ENCODE data around the gene CAND2.

DNA sequence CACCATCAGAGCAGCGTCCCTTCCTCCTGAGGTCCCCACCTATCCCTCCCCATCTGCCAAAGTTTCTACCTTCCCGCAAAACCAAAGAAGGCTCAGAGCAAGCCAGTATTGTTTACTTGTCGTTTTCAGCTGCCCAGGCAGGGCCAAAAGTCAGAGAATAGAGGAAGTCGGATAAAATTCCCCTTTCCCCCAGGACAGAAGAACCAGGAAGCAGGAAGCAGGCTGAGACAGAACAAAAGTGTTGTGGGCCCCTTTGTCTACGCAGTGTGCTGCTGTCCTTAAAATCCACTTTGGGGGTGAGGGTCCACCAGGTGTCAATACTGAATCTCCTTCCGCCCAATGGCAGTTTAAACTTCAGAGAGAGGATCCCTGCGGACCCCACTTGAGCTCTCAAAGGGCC, 63.4 kb downstream of the CAND2 start:
- TF ChIP-seq, protein P1, sequence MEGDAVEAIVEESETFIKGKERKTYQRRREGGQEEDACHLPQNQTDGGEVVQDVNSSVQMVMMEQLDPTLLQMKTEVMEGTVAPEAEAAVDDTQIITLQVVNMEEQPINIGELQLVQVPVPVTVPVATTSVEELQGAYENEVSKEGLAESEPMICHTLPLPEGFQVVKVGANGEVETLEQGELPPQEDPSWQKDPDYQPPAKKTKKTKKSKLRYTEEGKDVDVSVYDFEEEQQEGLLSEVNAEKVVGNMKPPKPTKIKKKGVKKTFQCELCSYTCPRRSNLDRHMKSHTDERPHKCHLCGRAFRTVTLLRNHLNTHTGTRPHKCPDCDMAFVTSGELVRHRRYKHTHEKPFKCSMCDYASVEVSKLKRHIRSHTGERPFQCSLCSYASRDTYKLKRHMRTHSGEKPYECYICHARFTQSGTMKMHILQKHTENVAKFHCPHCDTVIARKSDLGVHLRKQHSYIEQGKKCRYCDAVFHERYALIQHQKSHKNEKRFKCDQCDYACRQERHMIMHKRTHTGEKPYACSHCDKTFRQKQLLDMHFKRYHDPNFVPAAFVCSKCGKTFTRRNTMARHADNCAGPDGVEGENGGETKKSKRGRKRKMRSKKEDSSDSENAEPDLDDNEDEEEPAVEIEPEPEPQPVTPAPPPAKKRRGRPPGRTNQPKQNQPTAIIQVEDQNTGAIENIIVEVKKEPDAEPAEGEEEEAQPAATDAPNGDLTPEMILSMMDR (IDR thresholded peaks at IDR 0.05), result no peak
- TF ChIP-seq POLR2AphosphoS5 (IDR thresholded peaks at IDR 0.05) (no peak), POLR2A (IDR thresholded peaks at IDR 0.05) (no peak), EP300 (IDR thresholded peaks at IDR 0.05) (no peak)

All from gastroesophageal sphincter (tissue), 3 donors.